Renal cortical epithelial cell (primary cell): Measurements from ENCODE around the gene LSMEM2. TPM values are rescaled to one million over a fixed set of nuclear protein-coding genes. Genes with fewer than 3 reads are reported as not detected.

Experiments
- DNase-seq: peaks from one replicate; pipeline ENCODE4 v3.0.0-alpha.2; 2011; ENCODE audit warnings: low read depth
- total RNA-seq: library from RNA; depleted of rRNA; stranded (reverse); fragments of >200 nt; gene quantifications from 2 replicates; pipeline ENCODE4 v1.2.3, GENCODE V29; 2014

LSMEM2 gene
- total RNA-seq, 1 donor from 2014 or later: not detected

GRCh38 chr3:50322115-50322385 lies 43.2 kb downstream of the LSMEM2 start:
- no peak for DNase-seq

GRCh38 chr3:50322386-50323091 lies 43.7 kb downstream of the LSMEM2 start, which contains the start of gene HYAL2:
HYAL2 (minus strand) TSS chr3:50322745; CDS start chr3:50320489, 2,256 bp downstream.
- DNase-seq: no peak

- no peak for DNase-seq
Observed at GRCh38 chr3:50323092-50323600, 44.3 kb downstream of the LSMEM2 start.

- DNase-seq: no peak
Observed at GRCh38 chr3:50323614-50324199, 44.8 kb downstream of the LSMEM2 start.

- DNase-seq: peak; percentile 45
Observed at GRCh38 chr3:50324351-50325112, 45.6 kb downstream of the LSMEM2 start.

- DNase-seq: no peak
Observed at GRCh38 chr3:50325113-50325480, 46.2 kb downstream of the LSMEM2 start.

GRCh38 chr3:50325497-50326181 lies 46.8 kb downstream of the LSMEM2 start:
- DNase-seq: no peak

- DNase-seq: no peak
Observed at GRCh38 chr3:50326182-50326541, 47.3 kb downstream of the LSMEM2 start.

GRCh38 chr3:50327129-50327528 lies 48.2 kb downstream of the LSMEM2 start:
- no peak for DNase-seq

GRCh38 chr3:50327943-50328691 lies 49.2 kb downstream of the LSMEM2 start, which contains the start of gene TUSC2:
TUSC2 (minus strand) TSS chr3:50328223; CDS start chr3:50328099, 124 bp downstream.
- DNase-seq: peak; percentile 94

GRCh38 chr3:50330330-50330729 lies 51.4 kb downstream of the LSMEM2 start:
- DNase-seq: no peak

- no peak for DNase-seq
Observed at GRCh38 chr3:50331364-50331907, 52.5 kb downstream of the LSMEM2 start.

- DNase-seq: no peak
Observed at GRCh38 chr3:50333744-50334328, 54.9 kb downstream of the LSMEM2 start.

- no peak for DNase-seq
Observed at GRCh38 chr3:50334339-50335075, 55.6 kb downstream of the LSMEM2 start.

GRCh38 chr3:50336452-50337174 lies 57.7 kb downstream of the LSMEM2 start:
- DNase-seq: no peak

GRCh38 chr3:50337175-50337861 lies 58.4 kb downstream of the LSMEM2 start:
- peak; percentile 96 for DNase-seq
